T-helper 1 cell (primary cell): ENCODE data around the gene CUEDC1.
A peak's percentile ranks its signal among the peaks of the same experiment; 100 is the strongest.
"Not testable (repeated sequence)": the region's sequence is repeated elsewhere in the genome, so short reads cannot be mapped to it uniquely, and the experiment has no call there.

Experiments used
- DNase-seq, 5 donors: peaks; one replicate each; pipeline ENCODE4 v3.0.0-alpha.2; 2012 to 2020

CUEDC1 gene

DNA sequence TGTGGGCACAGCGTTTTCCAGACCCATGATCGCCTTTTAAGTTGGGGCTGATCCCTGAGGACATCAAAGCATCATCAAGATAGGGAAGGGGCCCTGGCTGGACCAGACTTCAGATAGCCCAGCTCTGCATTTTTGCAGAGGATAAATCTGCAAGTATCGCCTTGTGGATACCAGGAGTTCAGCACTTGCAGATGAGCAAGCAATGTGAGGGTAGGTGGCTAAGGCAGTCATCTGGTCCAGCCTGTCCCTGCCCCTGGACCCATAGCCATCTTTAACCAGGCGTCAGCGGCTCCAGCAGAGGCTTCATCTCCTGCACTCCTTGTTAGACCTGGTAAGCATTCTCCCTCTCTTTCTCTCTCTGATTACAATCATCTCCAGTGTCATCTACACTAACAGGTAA lies 96.4 kb downstream of the CUEDC1 start:
- DNase-seq = no peak

GRCh38 chr17:57856792-57857620 lies 98.2 kb downstream of the CUEDC1 start:
- no peak for DNase-seq

- DNase-seq = no peak
Observed at GRCh38 chr17:57855391-57856035, 99.7 kb downstream of the CUEDC1 start.

DNA sequence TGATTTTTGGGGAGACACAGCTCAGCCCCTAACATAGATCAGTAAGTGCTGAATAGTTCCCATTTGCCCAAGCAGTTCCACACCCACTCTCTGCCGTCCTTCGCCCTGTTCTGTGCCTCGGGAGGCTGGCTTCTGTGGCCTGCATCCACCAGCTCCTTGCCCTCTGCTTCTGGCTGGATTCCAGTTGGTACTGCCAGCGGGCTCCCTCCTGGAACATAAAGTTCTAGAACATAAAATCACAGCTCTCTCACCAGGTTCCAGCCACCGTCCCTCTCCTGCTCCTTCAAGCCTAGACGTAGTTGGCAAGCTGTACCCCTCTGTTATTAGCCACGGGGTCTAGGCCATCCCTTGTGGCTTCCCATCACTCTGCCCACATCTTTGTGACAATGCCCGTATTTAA lies 101.5 kb downstream of the CUEDC1 start:
- DNase-seq = no peak

GRCh38 chr17:57852955-57853328 lies 102.3 kb downstream of the CUEDC1 start:
- DNase-seq = no peak

GRCh38 chr17:57852092-57852954 lies 102.9 kb downstream of the CUEDC1 start:
- no peak for DNase-seq

GRCh38 chr17:57849874-57850754 lies 105.1 kb downstream of the CUEDC1 start, which contains the start of gene MRPS23:
MRPS23 (minus strand) TSS chr17:57850044; CDS start chr17:57850010, 34 bp downstream.
- peak; percentile 92 to 98 (median 95) for DNase-seq

GRCh38 chr17:57849163-57849873 lies 105.9 kb downstream of the CUEDC1 start:
- no peak for DNase-seq

DNA sequence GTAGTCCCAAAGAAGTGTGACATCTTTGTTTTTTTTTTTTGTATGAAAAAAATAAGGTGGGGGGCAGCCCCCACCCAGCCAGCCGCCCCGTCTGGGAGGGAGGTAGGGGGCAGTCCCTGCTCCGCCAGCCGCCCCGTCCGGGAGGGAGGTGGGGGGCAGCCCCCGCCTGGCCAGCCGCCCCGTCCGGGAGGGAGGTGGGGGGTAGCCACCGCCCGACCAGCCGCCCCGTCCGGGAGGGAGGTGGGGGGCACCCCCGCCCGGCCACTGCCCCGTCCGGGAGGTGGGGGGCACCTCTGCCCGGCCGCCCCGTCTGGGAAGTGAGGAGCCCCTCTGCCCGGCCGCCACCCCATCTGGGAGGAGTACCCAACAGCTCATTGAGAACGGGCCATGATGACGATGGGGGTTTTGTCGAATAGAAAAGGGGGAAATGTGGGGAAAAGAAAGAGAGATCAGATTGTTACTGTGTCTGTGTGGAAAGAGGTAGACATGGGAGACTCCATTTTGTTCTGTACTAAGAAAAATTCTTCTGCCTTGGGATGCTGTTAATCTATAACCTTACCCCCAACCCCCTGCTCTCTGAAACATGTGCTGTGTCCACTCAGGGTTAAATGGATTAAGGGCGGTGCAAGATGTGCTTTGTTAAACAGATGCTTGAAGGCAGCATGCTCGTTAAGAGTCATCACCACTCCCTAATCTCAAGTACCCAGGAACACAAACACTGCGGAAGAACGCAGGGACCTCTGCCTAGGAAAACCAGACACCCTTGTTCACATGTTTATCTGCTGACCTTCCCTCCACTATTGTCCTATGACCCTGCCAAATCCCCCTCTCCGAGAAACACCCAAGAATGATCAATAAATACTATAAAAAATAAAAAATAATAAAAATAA lies 108.9 kb downstream of the CUEDC1 start:
- not testable (repeated sequence) for DNase-seq

GRCh38 chr17:57842280-57842679 lies 112.9 kb downstream of the CUEDC1 start:
- DNase-seq = no peak

GRCh38 chr17:57839571-57839923 lies 115.7 kb downstream of the CUEDC1 start:
- DNase-seq = no peak

GRCh38 chr17:57838857-57839570 lies 116.2 kb downstream of the CUEDC1 start:
- DNase-seq = no peak

DNA sequence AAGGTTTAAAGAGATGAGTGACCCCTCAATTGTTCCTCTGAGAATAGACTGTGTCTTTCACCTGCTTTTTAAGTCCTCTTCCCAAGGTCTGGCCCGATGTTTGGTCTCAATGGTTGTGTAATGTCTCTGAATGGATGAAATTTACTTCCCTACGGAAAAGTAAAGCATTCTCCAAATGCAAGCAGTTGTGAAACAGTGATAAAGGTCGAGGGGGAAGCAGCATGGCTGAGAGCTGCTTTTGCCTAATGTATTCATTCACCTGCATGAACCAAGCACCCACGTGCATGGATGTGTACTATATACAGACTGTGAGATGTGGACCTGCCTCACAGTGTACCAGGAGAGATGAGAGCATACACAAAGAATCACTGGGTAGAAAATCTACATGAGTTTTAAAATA lies 116.8 kb downstream of the CUEDC1 start:
- DNase-seq = no peak

- no peak for DNase-seq
Observed at GRCh38 chr17:57835333-57835900, 119.8 kb downstream of the CUEDC1 start.

- DNase-seq = no peak
Observed at GRCh38 chr17:57834146-57834741, 121.0 kb downstream of the CUEDC1 start.

DNA sequence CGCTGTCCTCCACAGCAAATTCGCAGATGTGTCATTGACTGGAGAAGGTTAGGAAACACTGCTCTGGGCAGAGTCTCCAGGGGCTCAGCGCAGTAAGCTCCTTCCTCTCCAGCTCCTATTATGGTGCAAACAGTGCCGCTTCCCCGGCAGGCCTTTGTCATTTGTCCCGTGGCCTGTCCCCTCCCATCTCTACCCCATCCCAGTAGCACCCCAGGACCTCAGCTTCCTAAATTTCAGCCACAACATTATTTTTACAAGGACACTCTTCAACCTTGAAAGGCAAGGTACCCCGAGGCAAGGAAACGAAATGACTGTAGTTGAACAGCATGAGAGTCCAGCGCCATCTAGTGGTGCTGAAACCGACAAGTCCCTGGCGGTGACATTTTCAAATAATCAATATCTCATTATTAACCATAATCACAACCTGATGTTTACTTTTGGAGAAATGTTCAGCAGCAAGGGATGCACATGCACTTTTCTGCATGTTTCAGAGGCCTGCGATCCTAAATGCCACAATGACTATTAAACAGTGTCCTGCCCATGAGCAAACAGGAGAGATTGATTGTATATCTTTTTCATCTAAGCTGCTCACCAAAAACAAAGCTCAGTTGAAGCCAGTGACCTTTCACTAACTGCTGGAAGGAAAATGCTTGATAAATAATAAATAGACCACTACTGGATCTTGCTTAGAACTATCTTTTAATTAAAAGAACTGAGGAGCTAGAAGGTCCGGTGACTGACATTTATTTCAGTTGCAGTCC lies 121.9 kb downstream of the CUEDC1 start:
- DNase-seq = peak; percentile 30 to 66 (median 49)

DNA sequence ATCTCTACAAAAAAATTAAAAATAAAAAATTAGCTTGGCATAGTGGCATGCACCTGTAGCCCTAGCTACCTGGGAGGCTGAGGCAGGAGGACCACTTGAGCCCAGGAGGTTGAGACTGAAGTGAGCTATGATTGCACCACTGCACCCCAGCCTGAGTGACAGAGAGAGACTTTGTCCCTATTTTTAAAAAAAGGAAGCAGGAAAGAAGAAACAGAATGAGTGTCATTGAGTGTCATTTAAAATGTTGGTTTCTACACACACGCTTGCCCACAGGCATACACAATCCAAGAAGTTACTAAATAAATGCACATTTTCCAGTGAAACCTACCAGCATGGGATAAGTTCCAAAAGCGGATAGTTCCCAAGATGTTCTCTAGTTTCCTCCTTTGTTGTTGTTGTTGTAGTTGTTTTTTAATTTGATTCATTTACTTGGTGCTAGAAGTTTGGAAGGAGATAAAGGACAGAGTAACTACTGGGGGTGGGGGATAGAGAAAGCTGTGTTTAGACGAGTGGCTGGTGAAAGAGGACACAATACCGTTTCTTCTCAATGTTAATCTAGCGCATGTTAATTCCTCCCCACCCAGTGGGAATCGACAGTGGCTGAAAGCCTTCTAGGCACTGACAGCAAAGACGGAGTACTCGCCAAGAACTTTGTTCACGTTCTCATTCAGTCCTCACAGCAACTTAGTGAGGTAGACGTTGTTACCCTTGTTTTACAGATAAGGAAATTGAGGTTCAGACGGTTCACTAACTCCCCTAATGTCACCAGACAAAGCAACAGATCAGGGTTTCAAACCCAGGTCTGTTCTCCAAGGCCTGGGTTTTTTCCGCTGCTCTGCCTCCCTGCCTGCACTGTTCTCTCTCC lies 122.7 kb downstream of the CUEDC1 start:
- no peak for DNase-seq
